Liver (tissue), 9 donors: Measurements from ENCODE around the gene DBI. TPM values are rescaled to one million over a fixed set of nuclear protein-coding genes. Genes with fewer than 3 reads are reported as not detected.

Experiments
- DNase-seq: peaks from one replicate; pipeline ENCODE4 v3.0.0-alpha.2; 2017; ENCODE audit warnings: low spot score
- H3K27ac ChIP-seq, 2 donors: one replicate each; pipeline ENCODE4 v1.7.0; 2013; ENCODE audit warnings: inconsistent platforms in 2 of 2, low read length in 2 of 2, control low read depth in 1 of 2, low read depth in 1 of 2, mild to moderate bottlenecking in 1 of 2
- H3K27me3 ChIP-seq, 4 donors: one replicate each; pipeline versions ENCODE4 v1.6.1 to v1.7.0; 2013; ENCODE audit warnings: low read length in 3 of 4, inconsistent platforms in 1 of 4, mild to moderate bottlenecking in 1 of 4, moderate library complexity in 1 of 4; ENCODE audit not compliant: control insufficient read depth in 4 of 4, insufficient read depth in 4 of 4
- H3K36me3 ChIP-seq, 4 donors: one replicate each; pipeline versions ENCODE4 v1.6.1 to v1.7.0; 2013; ENCODE audit warnings: low read length in 3 of 4, mild to moderate bottlenecking in 3 of 4, low read depth in 1 of 4, moderate library complexity in 1 of 4; ENCODE audit not compliant: control insufficient read depth in 4 of 4, insufficient read depth in 3 of 4
- H3K4me1 ChIP-seq, 4 donors: one replicate each; pipeline versions ENCODE4 v1.6.1 to v1.7.0; 2013; ENCODE audit warnings: low read length in 3 of 4, mild to moderate bottlenecking in 3 of 4, moderate library complexity in 1 of 4; ENCODE audit not compliant: control insufficient read depth in 4 of 4, insufficient read depth in 4 of 4
- H3K4me3 ChIP-seq, 3 donors: one replicate each; pipeline versions ENCODE4 v1.6.1 to v1.7.0; 2013; ENCODE audit warnings: low read length in 3 of 3, control low read depth in 1 of 3, low read depth in 1 of 3, mild to moderate bottlenecking in 1 of 3
- H3K9ac ChIP-seq, 2 donors: one replicate each; pipeline ENCODE4 v1.7.0; 2013; ENCODE audit warnings: low read length in 2 of 2, mild to moderate bottlenecking in 2 of 2, moderate library complexity in 2 of 2, control low read depth in 1 of 2, low read depth in 1 of 2
- H3K9me3 ChIP-seq, 4 donors: one replicate each; pipeline versions ENCODE4 v1.6.1 to v1.7.0; 2013; ENCODE audit warnings: low read length in 3 of 4; ENCODE audit not compliant: control insufficient read depth in 4 of 4
- ATF3 ChIP-seq: IDR thresholded peaks from 2 replicates; pipeline ENCODE4 v1.6.1; 2016; ENCODE audit warnings: antibody characterized with exemption
- CTCF ChIP-seq: fragments of 150-350 bp; IDR thresholded peaks from 2 replicates; pipeline ENCODE4 v1.5.1; 2017; ENCODE audit warnings: improper control_type of control experiment, low read depth, low read length; ENCODE audit not compliant: missing input control
- EGR1 ChIP-seq, 2 donors: IDR thresholded peaks; 2 replicates each; pipeline ENCODE4 v1.6.1; 2016 to 2018; ENCODE audit warnings: antibody characterized with exemption in 2 of 2, low read depth in 2 of 2
- FOXA1 ChIP-seq: IDR thresholded peaks from 2 replicates; pipeline ENCODE4 v1.6.1; 2016; ENCODE audit warnings: antibody characterized with exemption
- FOXA2 ChIP-seq: IDR thresholded peaks from 2 replicates; pipeline ENCODE4 v1.6.1; 2016; ENCODE audit warnings: antibody characterized with exemption
- GABPA ChIP-seq, 2 donors: IDR thresholded peaks in 1 of 2; conservative IDR thresholded peaks in 1 of 2; 2 replicates each; pipeline ENCODE4 v1.6.1; 2016; ENCODE audit warnings: antibody characterized with exemption in 2 of 2, mild to moderate bottlenecking in 1 of 2, moderate library complexity in 1 of 2
- HNF4A ChIP-seq, 2 donors: conservative IDR thresholded peaks; 2 replicates each; pipeline ENCODE4 v1.6.1; 2016; ENCODE audit warnings: antibody characterized with exemption in 2 of 2, mild to moderate bottlenecking in 2 of 2
- HNF4G ChIP-seq: IDR thresholded peaks from 2 replicates; pipeline ENCODE4 v1.6.1; 2016; ENCODE audit warnings: antibody characterized with exemption
- JUND ChIP-seq, 2 donors: IDR thresholded peaks; 2 replicates each; pipeline ENCODE4 v1.6.1; 2016; ENCODE audit warnings: antibody characterized with exemption in 2 of 2
- MAX ChIP-seq: IDR thresholded peaks from 2 replicates; pipeline ENCODE4 v1.6.1; 2016; ENCODE audit warnings: antibody characterized with exemption
- NR2F2 ChIP-seq: IDR thresholded peaks from 2 replicates; pipeline ENCODE4 v1.6.1; 2016; ENCODE audit warnings: antibody characterized with exemption
- RAD21 ChIP-seq, 2 donors: IDR thresholded peaks; 2 replicates each; pipeline ENCODE4 v1.6.1; 2016; ENCODE audit warnings: antibody characterized with exemption in 2 of 2, mild to moderate bottlenecking in 2 of 2
- REST ChIP-seq: IDR thresholded peaks from 2 replicates; pipeline ENCODE4 v1.6.1; 2016; ENCODE audit warnings: antibody characterized with exemption, mild to moderate bottlenecking
- RXRA ChIP-seq, 2 donors: IDR thresholded peaks; 2 replicates each; pipeline ENCODE4 v1.6.1; 2017 to 2018; ENCODE audit warnings: antibody characterized with exemption in 2 of 2, mild to moderate bottlenecking in 1 of 2
- SP1 ChIP-seq: IDR thresholded peaks from 2 replicates; pipeline ENCODE4 v1.6.1; 2018; ENCODE audit warnings: antibody characterized with exemption, mild to moderate bottlenecking
- TAF1 ChIP-seq: conservative IDR thresholded peaks from 2 replicates; pipeline ENCODE4 v1.6.1; 2016; ENCODE audit warnings: antibody characterized with exemption, mild to moderate bottlenecking
- YY1 ChIP-seq: IDR thresholded peaks from 2 replicates; pipeline ENCODE4 v1.6.1; 2016; ENCODE audit warnings: antibody characterized with exemption, mild to moderate bottlenecking
- ZBTB33 ChIP-seq: IDR thresholded peaks from 2 replicates; pipeline ENCODE4 v1.6.1; 2016; ENCODE audit warnings: antibody characterized with exemption
- WGBS: extraction: QIAGEN DNeasy Blood & Tissue Kit; methylation state at CpG from one replicate; pipeline ENCODE4 v1.1.7; 2013; 5-methylcytosine and 5-hydroxymethylcytosine counted together
- polyA plus RNA-seq, 2 donors: library from polyadenylated mRNA; stranded (reverse) in 1 of 2; unstranded in 1 of 2; fragments of 200-250 nt in 1 of 2; fragments of >200 nt in 1 of 2; fragmentation: Nextera tagmentation in 1 of 2; extraction: Ambion mirVana in 1 of 2; gene quantifications; one replicate each; pipeline versions ENCODE4 v1.2.1 to v1.2.3, GENCODE V29; 2013 to 2015
- total RNA-seq, 2 donors: library from RNA; depleted of rRNA; stranded (reverse); fragments of >200 nt; gene quantifications; one replicate each; pipeline ENCODE4 v1.2.3, GENCODE V29; 2014
- donor health status: healthy.
- donor health status: healthy.
- donor health status: healthy.
- donor health status: healthy.
- donor health status: healthy.

The DBI gene
- total and polyA plus RNA-seq, 4 donors, result 134 to 900 (median 356) TPM

GRCh38 chr2:119414894-119415293, 48.1 kb downstream of the DBI start:
- no peaks in the 10 kb centered on the region for H3K36me3 ChIP-seq
- H3K27me3 ChIP-seq, result no peaks in the 10 kb centered on the region
- H3K4me3 ChIP-seq, result no peak overlapping the region
- no peak overlapping the region for H3K9ac ChIP-seq
- H3K9me3 ChIP-seq, result no peaks in the 10 kb centered on the region
- TF ChIP-seq RAD21 (IDR thresholded peaks at IDR 0.05) (no peak), SP1 (no peak), RXRA (IDR thresholded peaks at IDR 0.05) (no peak), NR2F2 (no peak), ATF3 (no peak), HNF4A (conservative IDR thresholded peaks at IDR 0.05) (no peak), ZBTB33 (no peak), YY1 (no peak), TAF1 (no peak), FOXA2 (no peak), REST (no peak), JUND (IDR thresholded peaks at IDR 0.05) (no peak), EGR1 (IDR thresholded peaks at IDR 0.05; ENCODE audit: low read depth in 2 of 2) (no peak), MAX (no peak), CTCF (no peak), GABPA (IDR thresholded peaks at IDR 0.05 in 1 of 2, conservative IDR thresholded peaks at IDR 0.05 in 1 of 2) (no peak), HNF4G (no peak), FOXA1 (no peak)
- H3K4me1 ChIP-seq, result no peaks in the 10 kb centered on the region
- no peak for DNase-seq
- WGBS, result 88% methylated on average over 3 of the region's 3 CpGs
- H3K27ac ChIP-seq, result no peak overlapping the region

- Histone ChIP-seq H3K9me3 (no peaks in the 10 kb centered on the region), H3K4me3 (no peak overlapping the region), H3K4me1 (no peaks in the 10 kb centered on the region), H3K27ac (no peak overlapping the region), H3K9ac (no peak overlapping the region), H3K36me3 (no peaks in the 10 kb centered on the region), H3K27me3 (no peaks in the 10 kb centered on the region)
- no peak for DNase-seq
- WGBS, result 95% methylated on average over 1 of the region's 1 CpG
- TF ChIP-seq GABPA (IDR thresholded peaks at IDR 0.05 in 1 of 2, conservative IDR thresholded peaks at IDR 0.05 in 1 of 2) (no peak), MAX (no peak), FOXA2 (no peak), ZBTB33 (no peak), HNF4A (conservative IDR thresholded peaks at IDR 0.05) (no peak), EGR1 (IDR thresholded peaks at IDR 0.05; ENCODE audit: low read depth in 2 of 2) (no peak), CTCF (no peak), NR2F2 (no peak)
Observed at GRCh38 chr2:119415630-119416029, 48.9 kb downstream of the DBI start.
